Measurements from ENCODE around the gene GSN.

GSN gene

DNA sequence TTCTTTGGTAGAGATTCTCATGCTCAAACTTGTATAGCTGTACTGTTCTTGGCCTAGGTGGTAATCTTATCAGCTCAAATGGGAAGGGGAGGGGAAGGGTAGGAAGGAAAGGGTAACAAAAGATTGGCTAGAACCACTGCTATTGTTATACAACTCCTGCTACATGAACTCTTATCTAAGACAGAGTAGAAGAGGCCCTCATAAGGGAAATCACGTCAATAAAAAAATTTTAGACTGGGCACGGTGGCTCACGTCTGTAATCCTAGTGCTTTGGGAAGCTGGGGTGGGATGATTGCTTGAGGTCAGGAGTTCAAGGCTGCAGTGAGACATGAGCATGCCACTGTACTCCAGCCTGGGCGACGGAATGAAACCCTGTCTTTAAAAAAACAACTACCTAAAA is 86.2 kb downstream of the GSN start:
- DNase-seq, result no peak

DNA sequence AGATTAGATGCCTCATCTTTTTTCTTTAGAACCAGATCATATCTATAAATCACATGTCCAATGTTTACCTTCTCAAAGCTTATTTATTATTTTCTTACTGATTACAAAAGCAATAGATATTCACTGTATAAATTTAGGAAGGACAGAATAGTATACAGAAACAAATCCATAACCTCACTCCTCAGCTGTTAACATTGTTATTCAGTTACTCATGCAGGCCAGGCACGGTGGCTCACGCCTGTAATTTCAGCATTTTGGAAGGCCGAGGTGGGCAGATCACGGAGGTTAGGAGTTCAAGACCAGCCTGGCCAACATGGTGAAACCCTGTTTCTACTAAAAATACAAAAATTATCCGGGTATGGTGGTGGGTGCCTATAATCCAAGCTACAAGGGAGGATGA is 86.8 kb downstream of the GSN start:
- DNase-seq, result no peak

DNA sequence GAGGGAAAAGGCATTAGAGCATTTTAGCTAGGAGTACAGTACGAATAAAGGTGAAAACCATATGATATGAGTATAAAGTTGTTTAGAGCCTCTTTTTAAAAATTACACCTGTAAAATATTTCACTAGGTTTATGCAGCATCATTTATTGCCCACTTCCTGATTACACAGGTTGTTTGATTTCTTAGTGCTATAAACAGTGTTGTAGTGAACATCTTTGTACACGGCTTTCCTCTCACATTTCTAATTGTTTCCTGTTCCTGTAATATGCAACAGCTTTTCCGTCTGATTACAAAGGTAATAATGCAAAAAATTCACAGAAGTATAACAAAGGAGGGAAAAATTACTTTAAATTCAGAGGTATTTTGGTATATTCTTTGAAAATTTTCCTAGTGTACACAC is 89.0 kb downstream of the GSN start:
- no peak for DNase-seq

DNA sequence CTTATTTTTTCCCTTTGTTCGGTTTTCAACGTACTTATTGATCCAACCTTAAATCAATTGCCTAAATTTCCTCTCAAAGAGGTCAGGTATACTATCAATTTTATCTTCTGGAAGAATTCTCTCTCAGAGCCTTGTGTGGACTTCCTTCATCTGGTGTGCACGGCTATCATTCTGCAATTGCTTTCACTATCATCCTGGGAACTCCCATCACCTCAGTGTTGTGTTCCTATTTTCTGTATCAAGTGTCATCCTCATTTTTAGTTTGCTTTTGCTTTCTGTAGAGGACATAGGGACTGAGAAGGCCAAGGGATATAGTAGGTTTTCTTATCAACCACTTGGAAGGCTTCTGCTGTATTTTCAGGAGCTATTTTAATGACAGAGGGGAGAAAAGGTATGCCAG is 90.8 kb downstream of the GSN start:
- DNase-seq, result peak in 1 of 5 donors; percentile 25

DNA sequence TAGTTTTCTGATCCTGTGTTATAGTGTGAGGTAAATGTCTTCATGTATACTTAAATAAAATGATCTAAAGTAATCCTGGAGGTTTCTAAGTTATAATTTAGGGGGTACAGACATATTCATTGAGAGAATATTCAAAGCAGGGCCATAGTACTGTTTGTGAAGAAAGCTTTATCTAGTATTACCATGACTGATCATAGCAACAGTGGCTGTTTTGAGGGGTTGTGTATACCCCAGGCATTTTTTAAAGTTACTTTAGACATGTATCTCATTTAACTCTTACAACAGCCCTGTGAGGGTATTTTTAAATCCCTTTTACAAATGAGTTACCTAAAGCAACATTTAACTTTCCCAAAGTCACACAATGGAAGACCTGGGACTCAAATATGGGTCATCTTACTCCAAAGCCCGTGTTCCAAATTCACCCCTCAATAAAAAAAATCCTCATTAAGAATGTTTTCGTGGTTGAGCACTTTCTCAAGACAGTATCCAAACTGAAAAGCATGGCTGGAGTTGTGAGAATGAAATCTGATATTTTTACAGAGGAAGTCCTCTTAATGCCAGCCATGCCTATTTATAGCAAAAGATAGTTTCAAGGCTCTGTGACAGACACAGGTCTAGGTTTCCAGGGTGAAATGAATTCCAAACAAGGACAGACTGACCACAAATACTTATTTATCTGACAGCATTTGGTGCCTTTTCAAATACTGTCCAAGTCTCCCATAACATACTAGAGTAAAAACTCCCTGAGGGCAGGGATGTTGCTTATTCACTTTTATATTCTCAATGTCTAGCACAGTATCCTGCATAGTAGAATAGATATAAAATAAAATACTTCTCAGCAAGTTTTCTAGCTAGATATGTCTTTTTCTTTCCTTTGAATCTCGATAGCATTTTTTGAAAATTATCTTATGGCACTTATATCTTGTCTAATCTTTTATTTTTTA is 91.7 kb downstream of the GSN start:
- no peak for DNase-seq

DNA sequence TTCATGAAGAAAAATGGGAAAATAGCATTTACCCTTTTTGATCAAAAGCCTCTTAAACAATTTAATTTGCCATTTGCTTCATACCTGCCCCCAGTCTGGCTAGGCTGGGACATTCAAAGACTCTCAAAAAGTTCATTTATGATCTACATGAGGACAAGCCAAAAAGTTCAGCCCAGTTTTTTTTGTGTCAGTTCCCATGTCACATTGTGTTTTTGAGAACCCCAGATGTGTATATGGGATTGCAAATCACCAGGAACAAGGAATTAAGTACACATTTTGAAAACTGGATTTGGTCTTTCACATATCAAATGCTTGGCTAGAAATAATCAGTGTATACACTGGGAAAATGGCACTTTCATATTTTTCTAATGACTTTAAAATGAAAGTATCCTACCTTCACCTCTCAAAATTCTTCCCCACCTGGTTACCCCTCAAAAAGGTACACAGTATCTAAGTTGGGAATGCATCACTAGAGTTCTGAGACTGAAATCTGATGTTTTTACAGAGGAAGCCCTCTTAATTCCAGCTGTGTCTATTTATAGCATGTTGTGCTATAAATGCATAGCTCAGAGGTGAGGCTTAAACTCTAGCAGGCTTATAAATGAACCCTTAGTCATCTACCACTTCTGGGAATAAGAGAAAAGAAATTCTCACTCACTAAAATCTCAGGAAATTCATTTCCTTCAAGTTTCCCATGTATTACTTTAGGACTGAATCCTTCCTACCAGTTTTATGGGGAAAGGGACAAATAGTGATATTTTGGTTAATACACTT is 92.8 kb downstream of the GSN start:
- no peak for DNase-seq

DNA sequence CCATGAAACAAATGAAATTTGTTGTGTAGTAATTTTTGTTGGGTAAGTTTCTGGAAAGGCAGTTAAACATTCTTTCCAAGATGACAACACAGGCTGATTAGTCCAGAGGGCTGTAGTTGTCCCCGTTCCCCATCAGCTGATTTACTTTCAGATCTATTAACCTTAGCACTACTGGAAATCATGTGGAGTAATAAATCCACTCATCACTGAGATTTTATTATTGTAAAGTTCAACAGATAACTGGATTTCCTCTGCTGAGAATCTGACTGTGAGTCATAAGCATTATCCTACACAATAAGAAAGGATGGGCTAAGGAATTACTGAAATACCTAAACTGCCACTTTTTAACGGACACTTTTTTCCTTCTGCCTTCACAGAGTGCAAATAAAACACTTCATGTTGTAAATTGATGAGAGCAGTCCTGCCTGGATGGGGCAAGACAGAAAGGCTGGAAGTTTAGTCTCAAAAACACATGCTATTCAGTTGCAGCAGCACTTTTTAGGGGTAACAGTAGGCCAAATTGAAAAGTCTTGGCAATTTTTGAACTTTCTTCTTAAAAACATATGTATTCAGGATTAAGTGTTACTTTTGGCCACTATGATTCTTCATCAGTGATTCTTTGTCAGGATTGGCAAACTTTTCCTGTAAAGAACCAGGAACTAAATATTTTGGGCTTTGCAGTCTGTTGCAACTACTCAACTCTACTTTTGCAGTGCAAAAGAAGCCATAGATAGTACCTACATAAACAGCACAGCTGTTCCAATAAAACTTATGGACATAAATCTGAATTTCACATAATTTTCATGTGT is 95.1 kb downstream of the GSN start:
- DNase-seq, result no peak

DNA sequence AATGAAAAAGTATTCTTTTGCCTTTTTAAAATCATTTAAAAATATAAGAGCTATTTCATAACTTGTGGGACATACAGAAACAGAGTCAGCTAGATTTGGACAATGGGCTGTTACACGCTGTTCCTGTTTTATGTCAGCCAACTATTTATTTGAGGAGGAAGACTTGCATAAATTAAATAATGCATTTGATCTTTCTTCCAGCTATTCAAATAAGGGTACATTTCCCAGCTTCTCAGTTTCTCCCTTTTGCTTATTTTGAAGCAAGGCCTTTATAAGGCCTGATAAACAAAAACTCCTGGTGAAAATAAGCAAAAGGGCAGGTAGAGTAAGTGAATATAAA is 95.6 kb downstream of the GSN start:
- DNase-seq, result no peak

DNA sequence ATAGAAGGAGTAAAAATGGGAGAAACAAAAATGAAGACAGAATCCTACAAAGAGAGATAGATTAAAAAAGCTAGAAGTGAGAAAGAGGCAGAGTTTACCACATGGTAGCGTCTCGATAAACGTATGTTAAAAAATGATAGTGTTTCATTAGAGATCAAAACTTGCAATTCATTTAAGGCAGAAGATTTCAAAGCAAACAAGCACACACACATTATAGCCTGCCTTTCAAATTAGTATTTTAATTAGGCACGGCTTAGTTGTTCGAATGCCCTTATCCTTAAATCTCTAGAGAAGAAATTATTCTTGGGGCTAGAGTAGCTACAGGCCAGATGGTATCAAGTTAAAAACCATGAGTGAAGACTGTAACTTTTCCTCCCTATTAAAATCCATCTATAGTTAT is 96.1 kb downstream of the GSN start:
- no peak for DNase-seq

DNA sequence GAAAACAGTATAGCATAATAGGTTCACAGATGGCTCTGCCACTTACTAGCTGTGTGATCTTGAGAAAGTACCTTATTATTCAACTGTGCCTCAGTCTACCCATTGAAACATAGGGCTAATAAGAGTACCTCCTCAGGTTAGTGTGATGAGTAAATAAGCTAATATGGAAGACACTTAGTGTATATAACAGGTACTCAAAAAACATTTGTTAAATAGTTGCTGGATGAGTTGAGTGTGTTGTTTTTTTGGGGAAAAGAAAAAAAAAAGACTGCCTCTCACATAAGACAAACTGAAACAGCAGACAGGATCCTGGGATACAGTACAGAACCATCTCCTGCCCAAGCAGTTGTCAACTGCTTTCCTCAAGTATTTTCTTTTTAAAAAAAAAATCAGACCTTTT is 96.9 kb downstream of the GSN start:
- no peak for DNase-seq

DNA sequence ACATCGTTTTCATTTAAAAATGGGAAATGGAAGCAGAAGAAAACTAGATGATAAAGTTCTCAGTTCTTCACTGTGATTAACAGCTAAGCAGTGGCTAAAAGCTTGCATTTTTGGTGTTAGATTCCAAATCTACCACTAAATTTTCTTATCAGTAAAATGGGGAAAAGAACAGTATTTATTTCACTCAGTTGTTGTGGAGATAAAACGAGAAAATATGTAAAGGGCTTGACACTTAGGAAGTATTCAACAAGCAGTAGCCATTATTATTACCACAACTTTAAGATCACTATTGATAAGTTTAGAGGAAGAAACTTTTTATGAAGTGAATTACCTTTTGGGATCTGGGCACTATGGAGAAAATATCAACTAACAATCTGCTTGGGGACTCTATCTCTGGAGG is 97.6 kb downstream of the GSN start:
- DNase-seq, result no peak

DNA sequence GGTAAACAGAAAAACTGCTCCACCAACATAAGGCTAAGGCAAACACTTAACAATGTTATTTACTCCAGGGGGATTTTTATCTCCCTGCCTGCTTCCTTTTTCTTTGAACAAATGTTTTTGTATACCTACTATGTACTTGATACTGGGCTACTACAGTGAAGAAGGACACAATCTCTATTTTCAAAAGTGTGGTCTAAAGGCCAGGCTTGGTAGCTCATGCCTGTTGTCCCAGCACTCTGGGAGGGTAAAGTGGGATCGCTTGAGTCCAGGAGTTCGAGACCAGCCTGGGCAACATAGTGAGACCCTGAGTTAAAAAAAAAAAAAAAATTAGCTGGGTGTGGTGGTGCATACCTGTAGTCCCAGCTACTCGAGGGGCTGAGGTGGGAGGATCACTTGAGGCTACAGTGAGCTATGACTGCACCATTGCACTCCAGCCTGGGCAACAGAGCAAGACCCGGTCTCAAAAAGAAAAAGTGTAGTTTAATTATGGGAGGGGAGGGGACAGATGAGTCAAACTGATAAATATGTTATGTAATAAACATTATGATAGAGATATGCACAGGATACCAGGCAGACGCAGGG is 98.7 kb downstream of the GSN start:
- no peak for DNase-seq

DNA sequence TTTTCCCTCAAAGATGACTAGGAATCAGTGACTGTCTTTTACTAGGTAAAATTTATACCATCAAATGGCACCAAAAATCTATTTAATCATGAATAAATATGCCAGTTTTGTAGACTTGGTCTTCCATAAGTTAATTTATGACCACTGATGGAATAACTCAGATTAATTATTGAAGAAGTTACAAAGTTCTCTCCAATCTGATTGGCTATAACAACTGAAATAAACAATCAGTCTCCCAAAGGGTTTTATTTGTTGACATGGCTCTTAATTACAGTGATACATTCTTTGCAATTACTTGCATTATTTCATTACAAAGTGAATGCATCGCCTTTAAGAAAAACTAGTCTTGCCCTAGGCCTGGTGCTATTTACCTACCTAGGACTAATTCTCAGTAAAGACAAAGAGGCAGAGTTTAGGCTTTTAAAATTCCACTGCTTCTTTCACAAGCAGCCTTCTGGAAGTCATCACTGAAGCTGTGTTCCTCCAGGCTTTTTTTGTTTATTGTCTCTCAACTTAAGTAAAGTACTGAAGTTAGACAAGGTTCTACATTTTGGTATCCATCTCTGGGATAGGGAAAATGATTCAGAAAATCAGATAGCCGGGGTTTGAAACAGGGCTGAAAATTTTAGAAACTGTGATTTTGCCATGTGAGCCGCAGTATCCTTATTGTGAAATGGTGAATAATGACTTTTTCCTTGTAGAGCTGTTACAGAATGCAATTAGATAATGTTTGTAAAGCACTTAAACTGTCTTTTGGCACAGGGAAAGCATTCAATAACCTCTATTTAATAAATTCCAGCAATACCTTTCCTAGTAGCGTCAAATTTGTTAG is 99.6 kb downstream of the GSN start:
- no peak for DNase-seq

DNA sequence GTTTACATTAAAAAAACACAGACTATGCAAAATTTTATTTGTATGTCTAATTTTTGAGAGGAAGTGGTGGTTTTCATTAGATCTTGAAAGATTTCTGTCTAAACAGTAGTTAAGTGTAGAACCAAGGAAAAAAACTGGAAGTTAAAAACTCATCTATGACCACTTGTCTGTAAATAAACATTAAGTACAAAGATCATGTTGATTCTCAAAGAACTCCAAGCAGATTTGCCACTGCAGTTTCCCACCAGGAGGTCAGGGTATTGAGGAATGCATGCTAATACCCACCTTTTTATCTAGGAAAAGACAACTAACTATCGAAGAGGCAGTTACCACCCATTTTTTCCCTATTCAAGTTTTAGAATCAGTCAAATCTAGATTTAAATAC is 100.2 kb downstream of the GSN start:
- DNase-seq, result no peak

DNA sequence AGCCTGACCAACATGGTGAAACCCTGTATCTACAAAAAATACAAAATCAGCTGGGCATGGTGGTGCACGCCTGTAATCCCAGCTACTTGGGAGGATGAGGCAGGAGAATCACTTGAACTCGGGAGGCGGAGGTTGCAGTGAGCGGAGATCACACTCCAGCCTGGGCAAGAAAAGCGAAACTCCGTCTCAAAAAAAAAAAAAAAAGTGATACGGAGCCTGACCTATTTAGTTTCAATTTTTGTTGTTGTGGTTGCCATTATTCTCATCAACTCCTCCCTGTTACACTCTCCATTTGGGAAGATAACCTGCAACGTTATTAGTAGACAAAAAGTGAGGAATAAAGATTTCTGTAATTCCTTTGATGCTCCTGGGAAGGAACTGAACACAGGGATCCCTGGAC is 100.8 kb downstream of the GSN start:
- DNase-seq, result peak in 1 of 5 donors; percentile 55

DNA sequence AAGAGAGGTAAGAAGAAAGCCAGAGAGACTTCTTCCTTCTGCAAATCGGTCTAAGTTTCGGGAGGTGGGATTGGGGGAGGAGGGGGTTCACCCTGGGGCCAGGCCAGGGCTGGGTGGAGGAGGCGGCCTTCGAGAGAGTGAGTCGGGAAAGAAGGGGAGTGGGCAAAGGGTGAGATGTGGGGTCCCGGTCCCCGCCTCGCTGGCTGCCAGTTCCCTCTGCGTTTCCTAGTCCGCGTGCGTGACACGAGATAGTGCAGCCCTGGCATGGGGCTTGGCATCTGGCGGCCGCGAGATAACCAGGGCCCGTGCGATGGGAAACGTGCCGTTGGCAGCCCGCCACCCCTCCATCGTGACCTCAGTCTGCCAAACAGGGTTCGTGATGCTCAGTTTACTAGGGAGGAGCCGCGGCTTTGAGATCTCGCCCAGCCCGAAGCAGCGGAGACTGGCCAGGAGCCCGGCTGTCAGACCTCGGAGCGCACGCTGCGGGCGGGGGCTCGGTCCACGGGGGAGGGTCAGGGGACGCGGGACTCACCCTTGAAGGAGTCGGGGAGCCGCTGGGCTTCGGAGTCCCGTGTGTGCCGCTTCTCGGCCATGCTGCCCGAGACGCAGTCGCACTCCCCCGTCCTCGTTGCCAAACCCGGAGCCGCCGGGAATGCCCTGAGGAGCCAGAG is 101.8 kb downstream of the GSN start, which contains the start of gene STOM:
Gene STOM (minus strand): TSS at position 656 of the 671 bp plus-strand sequence. CDS start 63 bp downstream, at position 593.
- peak in 4 of 5 donors; percentile 49 to 63 (median 55) for DNase-seq

DNA sequence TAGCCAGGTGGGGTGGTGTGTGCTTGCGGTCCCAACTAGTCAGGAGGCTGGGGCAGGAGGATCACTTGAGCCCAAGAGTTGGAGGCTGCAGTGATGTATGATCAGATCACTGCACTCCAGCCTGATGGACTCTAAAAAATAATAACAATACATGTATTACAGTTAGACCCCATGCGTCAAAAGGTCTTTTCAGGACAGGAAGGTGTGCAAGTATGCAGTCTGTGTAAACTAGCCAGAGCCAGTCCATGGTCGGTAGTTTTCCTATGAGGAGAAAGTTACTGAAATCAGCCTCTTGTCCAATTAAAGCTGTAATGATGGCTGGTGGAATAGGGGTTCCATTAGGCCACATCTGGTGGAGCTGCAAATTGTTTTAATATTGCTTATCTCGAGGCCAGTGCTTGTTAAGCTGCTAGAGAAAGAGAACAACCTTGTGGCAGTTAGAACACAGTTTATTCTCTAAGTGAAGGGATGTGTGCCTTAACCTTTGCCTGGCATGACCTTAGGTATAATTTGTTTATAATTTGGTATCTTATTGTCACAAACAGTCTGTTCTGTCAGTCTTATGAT is 103.6 kb downstream of the GSN start:
- DNase-seq, result no peak

DNA sequence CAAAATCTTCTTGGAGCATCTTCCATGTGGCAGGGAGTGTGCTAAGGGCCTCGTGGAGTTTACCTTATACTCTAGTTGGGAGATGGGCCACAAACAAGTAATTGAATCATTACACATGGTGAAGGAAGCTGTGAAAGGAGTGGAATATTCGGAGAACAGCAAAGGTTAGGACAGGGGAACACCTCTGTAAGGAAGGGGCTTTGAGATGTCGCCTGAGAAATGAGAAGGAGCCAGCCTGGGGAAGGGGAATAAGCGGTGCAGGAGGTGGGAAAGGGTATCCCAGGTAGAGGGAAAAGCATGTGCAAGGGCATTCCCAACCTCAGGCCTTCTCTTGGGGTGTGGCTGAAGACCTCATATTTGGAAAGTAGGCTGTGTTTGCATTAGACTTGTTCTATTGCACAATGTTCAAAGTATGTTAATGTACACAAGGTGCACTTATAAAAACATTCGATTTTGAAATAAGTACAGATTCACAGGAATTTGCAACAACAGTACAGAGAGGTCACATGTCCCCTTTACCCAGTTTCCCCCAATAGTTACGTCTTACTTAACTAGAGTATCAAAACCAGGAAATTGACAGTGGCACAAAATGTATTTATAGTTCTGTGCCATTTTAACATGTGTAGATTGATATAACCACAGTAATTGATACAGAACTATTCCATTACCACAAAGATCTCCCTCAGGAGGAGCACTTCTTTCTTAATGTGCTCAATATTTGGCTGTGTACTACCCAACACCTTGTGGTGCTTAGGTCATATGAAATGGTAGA is 104.5 kb downstream of the GSN start:
- DNase-seq, result no peak

DNA sequence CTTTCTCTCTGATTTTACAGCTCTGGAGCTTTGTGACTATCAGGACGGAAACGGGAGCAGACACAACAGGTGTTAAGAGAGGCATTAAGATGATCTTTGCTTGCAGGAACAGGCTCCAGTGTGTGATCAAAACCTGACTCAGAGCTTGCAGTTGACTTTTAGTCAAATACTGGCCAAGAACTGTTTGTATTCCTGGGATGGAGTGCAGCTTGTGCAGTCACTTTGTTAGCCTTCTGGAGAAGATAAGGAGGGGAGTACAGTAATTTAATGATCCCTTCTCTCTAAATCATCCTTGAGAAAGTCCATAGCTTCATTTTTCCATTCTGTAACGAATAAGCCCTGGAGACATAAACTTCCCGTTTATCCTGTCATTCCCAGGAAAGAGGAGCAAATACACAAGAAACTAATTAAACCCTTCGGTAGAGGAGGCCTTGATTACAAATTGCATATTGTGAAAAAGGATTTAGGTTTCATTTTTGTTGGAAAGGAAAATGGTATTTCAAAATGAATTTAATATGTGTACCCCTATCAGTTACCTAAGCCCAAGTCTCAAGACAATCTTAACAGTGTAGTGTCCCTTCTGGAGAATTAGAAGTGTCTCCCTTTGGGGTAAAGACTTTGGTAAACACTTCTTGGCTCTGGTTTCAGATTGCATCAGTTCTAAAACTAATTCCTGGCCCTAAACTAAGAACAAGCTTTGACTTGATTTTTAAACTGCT is 105.2 kb downstream of the GSN start:
- DNase-seq, result no peak

Measured in T-helper 1 cell (primary cell).